ENCODE measurements around the gene SMARCAL1. TPM values are rescaled to one million over a fixed set of nuclear protein-coding genes. Genes with fewer than 3 reads are reported as not detected.
A peak's percentile ranks its signal among the peaks of the same experiment; 100 is the strongest.

Gene SMARCAL1
- total RNA-seq, 2 donors from 2014 or later = 29.1 to 35.1 TPM

GRCh38 chr2:216389570-216389969 lies 22.7 kb upstream of the SMARCAL1 start:
- Histone ChIP-seq H3K36me3 (ENCODE audit: control insufficient read depth, insufficient read depth, low read length) (no peaks in the 10 kb centered on the region), H3K9ac (ENCODE audit: extremely low read depth, low read length, poor library complexity, severe bottlenecking) (no peak overlapping the region), H3K27me3 (ENCODE audit: control insufficient read depth, insufficient read depth, low read length, poor library complexity, severe bottlenecking) (no peaks in the 10 kb centered on the region), H3K4me1 (ENCODE audit: control insufficient read depth, insufficient read depth, low read length) (peaks cover 4% of the 10 kb centered on the region), H3K27ac (ENCODE audit: low read depth, low read length) (no peak overlapping the region), H3K4me3 (ENCODE audit: low read length) (no peak overlapping the region), H3K9me3 (ENCODE audit: control insufficient read depth, low read length) (peaks cover 6% of the 10 kb centered on the region)
- no peak for DNase-seq
- H3K27ac Mint-ChIP-seq = no peak overlapping the region
- WGBS, 2 experiments (ENCODE audit: insufficient coverage in 1 of 2, insufficient read length in 1 of 2) = 97 to 100% methylated on average over 1 of the region's 1 CpG
- no peaks in the 10 kb centered on the region for H3K27me3 Mint-ChIP-seq (ENCODE audit: insufficient read depth)
- H3K9me3 Mint-ChIP-seq = peaks cover 4% of the 10 kb centered on the region
- H3K4me1 Mint-ChIP-seq = peaks cover 6% of the 10 kb centered on the region
- no peak overlapping the region for H3K4me3 Mint-ChIP-seq
- TF ChIP-seq CTCF (conservative IDR thresholded peaks at IDR 0.05) = no peak
- H3K36me3 Mint-ChIP-seq (ENCODE audit: low read depth) = no peaks in the 10 kb centered on the region

DNA sequence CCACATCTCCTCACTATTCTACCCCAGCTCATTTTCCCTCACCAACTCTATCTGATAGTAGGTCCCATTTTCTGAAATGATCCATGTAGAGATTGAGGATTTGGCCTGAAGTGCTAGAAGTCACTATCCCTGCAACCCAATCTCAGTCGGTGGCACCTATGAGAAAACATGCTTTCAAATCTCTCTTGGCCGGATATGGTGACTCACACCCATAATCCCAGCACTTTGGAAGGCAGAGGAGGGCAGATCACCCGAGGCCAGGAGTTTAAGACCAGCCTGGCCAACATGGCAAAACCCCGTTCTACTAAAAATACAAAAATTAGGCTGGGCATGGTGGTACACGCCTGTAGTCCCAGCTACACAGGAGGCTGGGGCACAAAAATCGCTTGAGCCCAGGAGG lies 20.9 kb upstream of the SMARCAL1 start:
- Histone ChIP-seq H3K4me3 (ENCODE audit: low read length) (no peak overlapping the region), H3K27ac (ENCODE audit: low read depth, low read length) (no peak overlapping the region), H3K9me3 (ENCODE audit: control insufficient read depth, low read length) (peaks cover 6% of the 10 kb centered on the region), H3K27me3 (ENCODE audit: control insufficient read depth, insufficient read depth, low read length, poor library complexity, severe bottlenecking) (no peaks in the 10 kb centered on the region), H3K9ac (ENCODE audit: extremely low read depth, low read length, poor library complexity, severe bottlenecking) (no peak overlapping the region), H3K36me3 (ENCODE audit: control insufficient read depth, insufficient read depth, low read length) (no peaks in the 10 kb centered on the region), H3K4me1 (ENCODE audit: control insufficient read depth, insufficient read depth, low read length) (peaks cover 4% of the 10 kb centered on the region)
- H3K27ac Mint-ChIP-seq = no peak overlapping the region
- H3K9me3 Mint-ChIP-seq = peaks cover 4% of the 10 kb centered on the region
- WGBS, 2 experiments (ENCODE audit: insufficient coverage in 1 of 2, insufficient read length in 1 of 2) = 88 to 91% methylated on average over 5 to 6 of the region's 6 CpGs
- DNase-seq = no peak
- no peak overlapping the region for H3K4me3 Mint-ChIP-seq
- no peaks in the 10 kb centered on the region for H3K36me3 Mint-ChIP-seq (ENCODE audit: low read depth)
- TF ChIP-seq CTCF (conservative IDR thresholded peaks at IDR 0.05) = no peak
- H3K4me1 Mint-ChIP-seq = peaks cover 6% of the 10 kb centered on the region
- H3K27me3 Mint-ChIP-seq (ENCODE audit: insufficient read depth) = no peaks in the 10 kb centered on the region

DNA sequence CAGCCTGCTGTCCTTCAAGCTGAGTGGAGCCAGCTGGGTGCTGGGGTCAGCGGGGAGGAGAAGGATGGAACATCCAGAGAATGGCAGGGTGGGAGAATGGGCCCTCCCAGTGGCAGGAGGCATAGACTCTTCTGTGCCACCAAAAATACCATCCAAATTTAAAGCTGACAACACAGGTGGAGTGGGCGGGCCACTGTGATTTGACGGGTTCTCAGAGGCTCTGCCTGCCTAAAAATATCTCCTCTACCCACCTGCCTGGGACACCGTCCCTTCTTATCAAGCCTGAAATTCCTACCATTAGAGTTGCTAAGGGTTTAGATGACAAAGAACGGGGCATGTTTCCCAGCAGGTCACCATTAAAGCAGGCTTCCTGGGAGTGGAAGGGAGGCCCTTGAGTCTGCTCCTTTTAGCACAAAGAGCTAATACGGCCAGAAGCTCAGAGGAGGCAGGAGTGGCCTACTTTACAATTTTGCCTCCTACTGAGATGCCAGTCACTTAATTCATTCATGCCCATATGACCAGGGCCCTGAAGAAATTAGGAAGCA lies 20.2 kb upstream of the SMARCAL1 start:
- Histone ChIP-seq H3K9ac (ENCODE audit: extremely low read depth, low read length, poor library complexity, severe bottlenecking) (no peak overlapping the region), H3K4me1 (ENCODE audit: control insufficient read depth, insufficient read depth, low read length) (peaks cover 4% of the 10 kb centered on the region), H3K4me3 (ENCODE audit: low read length) (no peak overlapping the region), H3K27ac (ENCODE audit: low read depth, low read length) (peak overlapping the region; percentile 8), H3K36me3 (ENCODE audit: control insufficient read depth, insufficient read depth, low read length) (no peaks in the 10 kb centered on the region), H3K9me3 (ENCODE audit: control insufficient read depth, low read length) (peaks cover 6% of the 10 kb centered on the region), H3K27me3 (ENCODE audit: control insufficient read depth, insufficient read depth, low read length, poor library complexity, severe bottlenecking) (no peaks in the 10 kb centered on the region)
- H3K4me1 Mint-ChIP-seq = peaks cover 6% of the 10 kb centered on the region
- DNase-seq = peak; percentile 66
- no peaks in the 10 kb centered on the region for H3K36me3 Mint-ChIP-seq (ENCODE audit: low read depth)
- no peaks in the 10 kb centered on the region for H3K27me3 Mint-ChIP-seq (ENCODE audit: insufficient read depth)
- WGBS, 2 experiments (ENCODE audit: insufficient coverage in 1 of 2, insufficient read length in 1 of 2) = 37 to 63% methylated on average over 4 to 6 of the region's 6 CpGs
- no peak overlapping the region for H3K4me3 Mint-ChIP-seq
- peaks cover 3% of the 10 kb centered on the region for H3K9me3 Mint-ChIP-seq
- no peak for TF ChIP-seq CTCF (conservative IDR thresholded peaks at IDR 0.05)
- no peak overlapping the region for H3K27ac Mint-ChIP-seq

Data from endodermal cell (in vitro differentiated cells).